OCI-M2 (cell line): Measurements from ENCODE around the gene LTBP3.
"Not testable (repeated sequence)": the region's sequence is repeated elsewhere in the genome, so short reads cannot be mapped to it uniquely, and the experiment has no call there.

Experiments
- DNase-seq: peaks from one replicate; lab custom pipeline; 2025; ENCODE audit not compliant: unreplicated experiment; lab: John Stamatoyannopoulos, UW

LTBP3 gene

GRCh38 chr11:65572356-65573051 lies 14.3 kb upstream of the LTBP3 start, which contains the start of gene FAM89B:
TSS of gene FAM89B (plus strand) at chr11:65572538. CDS start at chr11:65572670, 132 bp downstream.
- no peak for DNase-seq

- no peak for DNase-seq
These were observed 13.8 kb upstream of the LTBP3 start for GRCh38 chr11:65571940-65572339.

GRCh38 chr11:65571420-65571819 lies 13.3 kb upstream of the LTBP3 start:
- DNase-seq: no peak

- peak; percentile 46 for DNase-seq
These were observed 12.1 kb upstream of the LTBP3 start, which contains the start of gene ZNRD2 for GRCh38 chr11:65569973-65570918. TSS of gene ZNRD2 (plus strand) at chr11:65570477. CDS start at chr11:65570492, 15 bp downstream.

GRCh38 chr11:65569164-65569972 lies 11.2 kb upstream of the LTBP3 start:
- DNase-seq: no peak

GRCh38 chr11:65565624-65566453 lies 7.7 kb upstream of the LTBP3 start:
- DNase-seq: no peak

- not testable (repeated sequence) for DNase-seq
These were observed 6.9 kb upstream of the LTBP3 start for GRCh38 chr11:65564879-65565559.

GRCh38 chr11:65563601-65564000 lies 5.4 kb upstream of the LTBP3 start:
- no peak for DNase-seq

- DNase-seq: no peak
These were observed 4.6 kb upstream of the LTBP3 start for GRCh38 chr11:65562788-65563187.

GRCh38 chr11:65562020-65562419 lies 3.9 kb upstream of the LTBP3 start:
- no peak for DNase-seq

GRCh38 chr11:65560555-65561418 lies 2.6 kb upstream of the LTBP3 start:
- no peak for DNase-seq

GRCh38 chr11:65559951-65560537 lies 1.9 kb upstream of the LTBP3 start:
- no peak for DNase-seq

- no peak for DNase-seq
These were observed 1.4 kb upstream of the LTBP3 start for GRCh38 chr11:65559535-65559934.

GRCh38 chr11:65558930-65559509 lies 861 bp upstream of the LTBP3 start:
- no peak for DNase-seq

GRCh38 chr11:65557280-65558001 lies 718 bp downstream of the LTBP3 start:
- DNase-seq: no peak

- DNase-seq: no peak
These were observed 1.5 kb downstream of the LTBP3 start for GRCh38 chr11:65556470-65557279.
